ENCODE results near the gene S1PR3. TPM values are rescaled to one million over a fixed set of nuclear protein-coding genes. Genes with fewer than 3 reads are reported as not detected.

S1PR3 gene
- total RNA-seq, 1 experiment from 2014 or later = 2.8 TPM

DNA sequence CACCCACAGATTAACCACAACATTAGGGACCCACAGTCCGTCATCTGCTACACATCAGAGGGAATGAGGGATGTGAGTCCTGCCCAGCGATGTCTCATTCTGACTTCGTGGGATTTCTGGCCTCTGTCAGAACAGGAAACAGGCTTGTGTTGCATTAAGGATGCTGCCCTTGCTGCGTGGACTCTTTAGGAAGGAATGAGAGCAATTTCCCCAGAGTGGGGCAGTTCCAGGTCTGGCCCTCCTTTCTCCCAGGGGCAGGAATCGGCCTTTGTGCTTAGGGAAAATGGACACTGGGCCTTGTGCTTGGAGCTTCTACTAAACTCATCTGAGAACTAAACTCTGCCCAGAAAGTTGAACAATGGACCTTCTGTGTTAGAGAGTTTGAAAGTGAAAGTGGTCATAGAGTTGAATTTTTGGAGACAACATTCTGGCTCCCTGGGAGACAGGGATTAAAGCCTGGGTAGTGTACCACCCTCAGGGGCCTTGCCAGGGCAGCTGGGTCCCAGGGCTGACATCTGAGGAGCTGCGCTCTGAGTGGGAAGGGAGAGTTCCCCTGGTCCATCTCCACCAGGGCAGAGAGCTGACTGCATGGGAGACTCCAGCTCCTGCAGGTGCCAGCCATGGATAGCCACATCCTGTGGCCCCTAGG lies 37.8 kb upstream of the S1PR3 start:
- no peaks in the 10 kb centered on the region for H3K36me3 Mint-ChIP-seq (ENCODE audit: insufficient read depth, unreplicated experiment)
- H3K4me3 Mint-ChIP-seq (ENCODE audit: unreplicated experiment) = no peak overlapping the region
- TF ChIP-seq, protein P1, sequence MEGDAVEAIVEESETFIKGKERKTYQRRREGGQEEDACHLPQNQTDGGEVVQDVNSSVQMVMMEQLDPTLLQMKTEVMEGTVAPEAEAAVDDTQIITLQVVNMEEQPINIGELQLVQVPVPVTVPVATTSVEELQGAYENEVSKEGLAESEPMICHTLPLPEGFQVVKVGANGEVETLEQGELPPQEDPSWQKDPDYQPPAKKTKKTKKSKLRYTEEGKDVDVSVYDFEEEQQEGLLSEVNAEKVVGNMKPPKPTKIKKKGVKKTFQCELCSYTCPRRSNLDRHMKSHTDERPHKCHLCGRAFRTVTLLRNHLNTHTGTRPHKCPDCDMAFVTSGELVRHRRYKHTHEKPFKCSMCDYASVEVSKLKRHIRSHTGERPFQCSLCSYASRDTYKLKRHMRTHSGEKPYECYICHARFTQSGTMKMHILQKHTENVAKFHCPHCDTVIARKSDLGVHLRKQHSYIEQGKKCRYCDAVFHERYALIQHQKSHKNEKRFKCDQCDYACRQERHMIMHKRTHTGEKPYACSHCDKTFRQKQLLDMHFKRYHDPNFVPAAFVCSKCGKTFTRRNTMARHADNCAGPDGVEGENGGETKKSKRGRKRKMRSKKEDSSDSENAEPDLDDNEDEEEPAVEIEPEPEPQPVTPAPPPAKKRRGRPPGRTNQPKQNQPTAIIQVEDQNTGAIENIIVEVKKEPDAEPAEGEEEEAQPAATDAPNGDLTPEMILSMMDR (IDR thresholded peaks at IDR 0.05; ENCODE audit: unreplicated experiment) = no peak
- peaks cover 15% of the 10 kb centered on the region for H3K4me1 Mint-ChIP-seq (ENCODE audit: insufficient read depth, unreplicated experiment)
- ChIA-PET POLR2A (no interaction called here), CTCF (no interaction called here)
- H3K27me3 Mint-ChIP-seq (ENCODE audit: insufficient read depth, unreplicated experiment) = no peaks in the 10 kb centered on the region
- intact Hi-C loops (cut with micrococcal nuclease) = no loop called here
- H3K9me3 Mint-ChIP-seq (ENCODE audit: unreplicated experiment) = no peaks in the 10 kb centered on the region
- no TSS peak for BruUV-seq (replicated peaks)
- DNase-seq (ENCODE audit: unreplicated experiment) = no peak
- H3K27ac Mint-ChIP-seq (ENCODE audit: low read depth, unreplicated experiment) = no peak overlapping the region

DNA sequence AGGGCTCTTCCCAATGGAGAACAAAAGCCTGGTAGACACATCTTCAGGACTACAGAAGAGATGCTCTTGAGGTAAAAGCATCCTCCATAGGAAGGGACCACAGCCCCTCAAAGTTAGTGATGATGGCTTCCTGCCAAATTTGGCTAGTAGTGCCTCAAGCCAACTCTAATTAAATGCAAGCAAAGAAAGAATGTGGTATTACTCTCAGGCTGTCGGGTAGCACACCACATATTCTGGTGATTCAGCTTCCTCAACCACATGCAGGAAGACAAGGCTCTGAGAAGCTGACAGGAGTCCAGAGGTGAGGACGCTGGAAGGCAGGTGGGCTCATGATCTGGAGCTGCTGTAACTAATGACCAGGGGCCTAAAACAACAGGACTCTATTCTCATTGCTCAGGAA lies 37.2 kb upstream of the S1PR3 start:
- Mint-ChIP-seq H3K9me3 (ENCODE audit: unreplicated experiment) (no peaks in the 10 kb centered on the region), H3K4me3 (ENCODE audit: unreplicated experiment) (no peak overlapping the region), H3K27ac (ENCODE audit: low read depth, unreplicated experiment) (no peak overlapping the region), H3K27me3 (ENCODE audit: insufficient read depth, unreplicated experiment) (no peaks in the 10 kb centered on the region), H3K36me3 (ENCODE audit: insufficient read depth, unreplicated experiment) (no peaks in the 10 kb centered on the region), H3K4me1 (ENCODE audit: insufficient read depth, unreplicated experiment) (peaks cover 15% of the 10 kb centered on the region)
- DNase-seq (ENCODE audit: unreplicated experiment) = peak; percentile 31
- TF ChIP-seq, protein P1 (IDR thresholded peaks at IDR 0.05; ENCODE audit: unreplicated experiment) = no peak
- intact Hi-C loops (cut with micrococcal nuclease) = no loop called here
- POLR2A ChIA-PET = no interaction called here
- CTCF ChIA-PET = no interaction called here
- BruUV-seq (replicated peaks) = no TSS peak

DNA sequence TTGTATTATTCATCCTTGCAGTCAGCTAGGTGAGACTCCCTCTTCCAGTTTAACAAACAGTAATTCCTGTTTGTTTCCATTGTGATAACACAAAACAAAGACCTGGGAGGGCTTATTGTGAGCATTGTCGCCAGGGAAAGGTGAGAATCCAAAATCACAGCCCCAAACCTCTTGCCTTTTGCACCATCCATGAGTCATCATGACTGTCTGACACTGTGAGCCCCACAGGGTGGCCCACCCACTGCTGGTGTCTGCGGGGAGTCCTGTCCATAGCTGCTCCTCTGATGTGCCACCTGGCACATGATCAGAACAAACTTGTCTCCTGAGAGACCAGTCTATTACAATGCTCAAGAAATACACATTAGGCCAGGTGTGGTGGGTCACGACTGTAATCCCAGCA lies 33.7 kb upstream of the S1PR3 start:
- Mint-ChIP-seq H3K27ac (ENCODE audit: low read depth, unreplicated experiment) (no peak overlapping the region), H3K4me1 (ENCODE audit: insufficient read depth, unreplicated experiment) (no peaks in the 10 kb centered on the region), H3K9me3 (ENCODE audit: unreplicated experiment) (no peaks in the 10 kb centered on the region), H3K27me3 (ENCODE audit: insufficient read depth, unreplicated experiment) (no peaks in the 10 kb centered on the region), H3K36me3 (ENCODE audit: insufficient read depth, unreplicated experiment) (no peaks in the 10 kb centered on the region), H3K4me3 (ENCODE audit: unreplicated experiment) (no peak overlapping the region)
- no TSS peak for BruUV-seq (replicated peaks)
- POLR2A ChIA-PET = no interaction called here
- peak; percentile 34 for DNase-seq (ENCODE audit: unreplicated experiment)
- intact Hi-C loops (cut with micrococcal nuclease) = no loop called here
- TF ChIP-seq, protein P1 (IDR thresholded peaks at IDR 0.05; ENCODE audit: unreplicated experiment) = no peak
- CTCF ChIA-PET = no interaction called here

DNA sequence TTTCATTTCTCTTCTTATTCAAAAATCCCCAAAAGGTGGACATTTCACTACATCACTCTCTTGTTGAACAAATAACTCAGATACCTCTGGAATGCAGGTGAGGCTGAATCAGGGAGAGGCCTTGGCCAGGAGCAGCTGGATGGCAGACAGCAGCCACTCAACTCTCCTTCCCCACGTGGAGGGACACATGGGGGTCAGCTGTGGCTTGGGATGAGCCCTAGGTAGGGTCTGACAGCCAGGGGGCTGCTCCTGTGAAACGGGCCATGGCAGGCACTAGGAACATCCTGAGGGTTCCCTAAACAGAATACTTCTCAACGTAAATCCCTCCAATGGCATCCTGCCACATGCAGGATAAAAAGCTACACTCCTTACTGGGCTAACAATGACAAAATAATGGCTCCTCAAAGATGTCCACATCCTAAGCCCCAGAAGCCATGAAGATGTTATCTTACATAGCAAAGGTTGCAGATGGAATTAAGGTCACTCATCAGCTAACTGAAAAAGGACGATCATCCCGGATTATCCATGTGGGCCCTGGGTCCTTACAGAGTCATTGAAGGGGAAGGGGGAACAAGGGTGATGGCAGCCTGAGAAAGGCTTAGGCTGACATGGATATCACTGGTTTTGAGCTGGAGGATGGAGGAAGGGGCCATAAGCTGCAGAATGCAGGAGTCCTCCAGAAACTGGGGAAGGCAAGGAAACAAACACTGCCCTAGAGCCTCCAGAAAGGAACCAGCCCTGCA lies 31.4 kb upstream of the S1PR3 start:
- intact Hi-C loops (cut with micrococcal nuclease) = no loop called here
- TF ChIP-seq, protein P1 (IDR thresholded peaks at IDR 0.05; ENCODE audit: unreplicated experiment) = no peak
- POLR2A ChIA-PET = no interaction called here
- no peak overlapping the region for H3K4me3 Mint-ChIP-seq (ENCODE audit: unreplicated experiment)
- no TSS peak for BruUV-seq (replicated peaks)
- no peak overlapping the region for H3K27ac Mint-ChIP-seq (ENCODE audit: low read depth, unreplicated experiment)
- H3K36me3 Mint-ChIP-seq (ENCODE audit: insufficient read depth, unreplicated experiment) = no peaks in the 10 kb centered on the region
- H3K27me3 Mint-ChIP-seq (ENCODE audit: insufficient read depth, unreplicated experiment) = no peaks in the 10 kb centered on the region
- H3K4me1 Mint-ChIP-seq (ENCODE audit: insufficient read depth, unreplicated experiment) = no peaks in the 10 kb centered on the region
- CTCF ChIA-PET = interaction anchor here (0.6 kb wide), 2 partner anchors 10 to 533 kb away, joined by 3 to 4 read pairs; no protein-coding TSS in a partner anchor
- no peaks in the 10 kb centered on the region for H3K9me3 Mint-ChIP-seq (ENCODE audit: unreplicated experiment)
- DNase-seq (ENCODE audit: unreplicated experiment) = no peak

All from MCF 10A (cell line).